HG03520 (cell line): Measurements from ENCODE around the gene TNS3.
"Not testable (repeated sequence)": the region's sequence is repeated elsewhere in the genome, so short reads cannot be mapped to it uniquely, and the experiment has no call there.

Experiments used
- ATAC-seq: cut with Tn5 transposase; IDR thresholded peaks from one replicate; pipeline ENCODE4 v1.9.1; 2021; ENCODE audit warnings: mild to moderate bottlenecking, moderate library complexity; ENCODE audit not compliant: unreplicated experiment

TNS3 gene

GRCh38 chr7:47454974-47455871 lies 126.7 kb downstream of the TNS3 start:
- no peak for ATAC-seq

GRCh38 chr7:47454069-47454973 lies 127.6 kb downstream of the TNS3 start:
- ATAC-seq = no peak

GRCh38 chr7:47453093-47454061 lies 128.5 kb downstream of the TNS3 start:
- no peak for ATAC-seq

- no peak for ATAC-seq
Measured at GRCh38 chr7:47452715-47453092, 129.2 kb downstream of the TNS3 start.

- ATAC-seq = no peak
Measured at GRCh38 chr7:47452295-47452694, 129.6 kb downstream of the TNS3 start.

- ATAC-seq = no peak
Measured at GRCh38 chr7:47451851-47452205, 130.1 kb downstream of the TNS3 start.

- ATAC-seq = no peak
Measured at GRCh38 chr7:47449810-47450590, 131.9 kb downstream of the TNS3 start.

- ATAC-seq = no peak
Measured at GRCh38 chr7:47448971-47449370, 132.9 kb downstream of the TNS3 start.

- no peak for ATAC-seq
Measured at GRCh38 chr7:47447621-47448349, 134.1 kb downstream of the TNS3 start.

- ATAC-seq = no peak
Measured at GRCh38 chr7:47446871-47447466, 134.9 kb downstream of the TNS3 start.

GRCh38 chr7:47444376-47445098 lies 137.4 kb downstream of the TNS3 start:
- no peak for ATAC-seq

GRCh38 chr7:47443049-47443448 lies 138.9 kb downstream of the TNS3 start:
- no peak for ATAC-seq

GRCh38 chr7:47442605-47442865 lies 139.4 kb downstream of the TNS3 start:
- no peak for ATAC-seq

- ATAC-seq = no peak
Measured at GRCh38 chr7:47441796-47442604, 139.9 kb downstream of the TNS3 start.

- ATAC-seq = not testable (repeated sequence)
Measured at GRCh38 chr7:47441048-47441447, 140.9 kb downstream of the TNS3 start.

GRCh38 chr7:47440320-47440719 lies 141.6 kb downstream of the TNS3 start:
- no peak for ATAC-seq

GRCh38 chr7:47439181-47439667 lies 142.7 kb downstream of the TNS3 start:
- no peak for ATAC-seq
